ENCODE results near the gene TPCN1. TPM values are rescaled to one million over a fixed set of nuclear protein-coding genes. Genes with fewer than 3 reads are reported as not detected.

TPCN1 gene
- total RNA-seq, 1 experiment from 2014 or later, result 19.0 TPM

DNA sequence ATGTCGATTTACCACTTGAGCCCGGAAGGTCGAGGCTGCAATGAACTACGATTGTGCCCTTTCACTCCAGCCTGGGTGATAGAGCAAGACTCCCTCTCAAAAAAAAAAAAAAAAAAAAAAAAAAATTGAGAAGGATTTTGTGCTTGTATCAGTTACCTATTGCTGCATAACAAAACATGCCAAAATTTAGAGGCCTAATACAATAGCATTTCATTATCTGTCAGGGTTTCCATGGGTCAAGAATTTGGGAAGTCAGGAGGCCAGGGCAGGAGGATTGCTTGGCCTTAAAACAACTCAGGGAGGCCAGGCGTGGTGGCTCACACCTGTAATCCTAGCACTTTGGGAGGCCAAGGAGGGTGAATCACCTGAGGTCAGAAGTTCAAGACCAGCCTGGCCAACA lies 118.3 kb downstream of the TPCN1 start:
- Histone ChIP-seq H3K4me3 (ENCODE audit: low read length) (no peak overlapping the region), H3K9me3 (ENCODE audit: low read length) (no peaks in the 10 kb centered on the region), H4K20me1 (ENCODE audit: low read length) (no peaks in the 10 kb centered on the region), H3K27me3 (ENCODE audit: low read length) (no peaks in the 10 kb centered on the region), H3K4me2 (ENCODE audit: low read length) (no peak overlapping the region), H2AFZ (ENCODE audit: low read length) (no peak overlapping the region), H3K4me1 (ENCODE audit: insufficient read depth, low read length) (no peaks in the 10 kb centered on the region; the same call in 1 of the 2 replicates), H3K79me2 (ENCODE audit: low read length) (peaks cover 2% of the 10 kb centered on the region), H3K27ac (ENCODE audit: low read length) (no peak overlapping the region), H3K36me3 (ENCODE audit: low read depth, low read length) (no peaks in the 10 kb centered on the region), H3K9ac (ENCODE audit: low read length) (no peak overlapping the region), H3F3A (ENCODE audit: low read length, unreplicated experiment) (no peaks in the 10 kb centered on the region), H3K9me2 (replicated peaks; ENCODE audit: low read length) (no peaks in the 10 kb centered on the region)
- intact Hi-C loops (cut with micrococcal nuclease), result no loop called here
- no peak for TF ChIP-seq CTCF (conservative IDR thresholded peaks at IDR 0.05; ENCODE audit: low read depth, low read length)
- no peak for TF ChIP-seq EZH2 (IDR thresholded peaks at IDR 0.05; ENCODE audit: low read length, unreplicated experiment)
- TF ChIP-seq EZH2phosphoT487 (IDR thresholded peaks at IDR 0.05; ENCODE audit: borderline replicate concordance, low read length), result no peak
- ChIA-PET POLR2A (ENCODE audit: unreplicated experiment) (no interaction called here), CTCF (no interaction called here)
- BruUV-seq (replicated peaks), result no TSS peak
- ATAC-seq, result no peak
- DNase-seq, result no peak

DNA sequence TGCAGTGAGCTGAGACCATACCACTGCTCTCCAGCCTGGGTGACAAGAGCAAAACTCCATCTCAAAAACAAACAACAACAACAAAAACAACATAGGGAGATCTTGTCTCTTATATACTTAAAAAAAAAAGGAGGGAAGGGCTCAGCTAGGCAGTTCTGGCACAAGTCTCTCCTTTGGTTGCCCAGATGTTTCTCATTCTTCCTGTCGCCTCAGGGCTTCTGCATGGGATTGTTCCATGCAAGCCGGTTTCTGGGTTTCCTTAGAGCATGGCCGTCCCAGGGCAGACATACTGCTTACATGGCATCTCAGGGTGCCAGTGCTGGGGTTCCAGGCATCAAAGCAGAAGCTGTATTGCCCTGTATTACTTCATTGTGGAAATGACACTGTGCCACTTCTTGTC lies 118.8 kb downstream of the TPCN1 start:
- Histone ChIP-seq H3K36me3 (ENCODE audit: low read depth, low read length) (no peaks in the 10 kb centered on the region), H3K9me3 (ENCODE audit: low read length) (no peaks in the 10 kb centered on the region), H3F3A (ENCODE audit: low read length, unreplicated experiment) (no peaks in the 10 kb centered on the region), H3K4me3 (ENCODE audit: low read length) (no peak overlapping the region), H3K4me1 (ENCODE audit: insufficient read depth, low read length) (no peaks in the 10 kb centered on the region; the same call in 1 of the 2 replicates), H3K4me2 (ENCODE audit: low read length) (no peak overlapping the region), H3K27ac (ENCODE audit: low read length) (no peak overlapping the region), H3K27me3 (ENCODE audit: low read length) (no peaks in the 10 kb centered on the region), H3K79me2 (ENCODE audit: low read length) (no peaks in the 10 kb centered on the region), H4K20me1 (ENCODE audit: low read length) (no peaks in the 10 kb centered on the region), H3K9me2 (replicated peaks; ENCODE audit: low read length) (no peaks in the 10 kb centered on the region), H3K9ac (ENCODE audit: low read length) (no peak overlapping the region), H2AFZ (ENCODE audit: low read length) (no peak overlapping the region)
- no peak for ATAC-seq
- CTCF ChIA-PET, result no interaction called here
- DNase-seq, result no peak
- BruUV-seq (replicated peaks), result no TSS peak
- no peak for TF ChIP-seq EZH2 (IDR thresholded peaks at IDR 0.05; ENCODE audit: low read length, unreplicated experiment)
- TF ChIP-seq CTCF (conservative IDR thresholded peaks at IDR 0.05; ENCODE audit: low read depth, low read length), result no peak
- no peak for TF ChIP-seq EZH2phosphoT487 (IDR thresholded peaks at IDR 0.05; ENCODE audit: borderline replicate concordance, low read length)
- POLR2A ChIA-PET (ENCODE audit: unreplicated experiment), result no interaction called here
- intact Hi-C loops (cut with micrococcal nuclease), result no loop called here

GRCh38 chr12:113341535-113341934 lies 120.3 kb downstream of the TPCN1 start:
- Histone ChIP-seq H3K4me1 (ENCODE audit: insufficient read depth, low read length) (no peaks in the 10 kb centered on the region), H3K9ac (ENCODE audit: low read length) (no peak overlapping the region), H3K9me2 (replicated peaks; ENCODE audit: low read length) (no peaks in the 10 kb centered on the region), H2AFZ (ENCODE audit: low read length) (no peak overlapping the region), H4K20me1 (ENCODE audit: low read length) (no peaks in the 10 kb centered on the region), H3K79me2 (ENCODE audit: low read length) (no peaks in the 10 kb centered on the region), H3K36me3 (ENCODE audit: low read depth, low read length) (no peaks in the 10 kb centered on the region), H3F3A (ENCODE audit: low read length, unreplicated experiment) (no peaks in the 10 kb centered on the region), H3K9me3 (ENCODE audit: low read length) (no peaks in the 10 kb centered on the region), H3K4me2 (ENCODE audit: low read length) (no peak overlapping the region), H3K27me3 (ENCODE audit: low read length) (no peaks in the 10 kb centered on the region), H3K4me3 (ENCODE audit: low read length) (no peak overlapping the region), H3K27ac (ENCODE audit: low read length) (no peak overlapping the region)
- POLR2A ChIA-PET (ENCODE audit: unreplicated experiment), result no interaction called here
- no peak for DNase-seq
- BruUV-seq (replicated peaks), result no TSS peak
- CTCF ChIA-PET, result no interaction called here
- ATAC-seq, result no peak; the same call in 1 of the 2 replicates
- no peak for TF ChIP-seq EZH2phosphoT487 (IDR thresholded peaks at IDR 0.05; ENCODE audit: borderline replicate concordance, low read length)
- no peak for TF ChIP-seq EZH2 (IDR thresholded peaks at IDR 0.05; ENCODE audit: low read length, unreplicated experiment)
- TF ChIP-seq CTCF (conservative IDR thresholded peaks at IDR 0.05; ENCODE audit: low read depth, low read length), result no peak
- intact Hi-C loops (cut with micrococcal nuclease), result no loop called here

All from PC-3 (cell line).